Measurements from ENCODE around the gene PEAK1. TPM values are rescaled to one million over a fixed set of nuclear protein-coding genes. Genes with fewer than 3 reads are reported as not detected.
A peak's percentile ranks its signal among the peaks of the same experiment; 100 is the strongest.

Gene PEAK1
- total and polyA plus RNA-seq, 4 experiments from 2014 or later = 2.2 to 10.1 (median 7.8) TPM; not detected in 1

GRCh38 chr15:77327844-77328529 lies 91.9 kb downstream of the PEAK1 start:
- Histone ChIP-seq H3K27ac (ENCODE audit: low read depth, low read length) (no peak overlapping the region), H3K4me3 (ENCODE audit: low read length in 2 of 2) (no peak overlapping the region), H3K4me1 (ENCODE audit: insufficient read depth, low read length) (no peaks in the 10 kb centered on the region), H3K9me3 (ENCODE audit: control insufficient read depth in 1 of 2, low read length in 2 of 2) (no peaks in the 10 kb centered on the region), H3K27me3 (ENCODE audit: insufficient read depth, low read length) (no peaks in the 10 kb centered on the region), H3K36me3 (ENCODE audit: insufficient read depth, low read length) (no peaks in the 10 kb centered on the region)
- H3K36me3 Mint-ChIP-seq = no peaks in the 10 kb centered on the region
- DNase-seq = no peak
- CTCF ChIA-PET (ENCODE audit: partially characterized antibody) = interaction anchor here (1.2 kb wide), 1 partner anchor 209 kb away, joined by 3 read pairs; no protein-coding TSS in a partner anchor
- no peaks in the 10 kb centered on the region for H3K4me1 Mint-ChIP-seq
- H3K27me3 Mint-ChIP-seq = no peaks in the 10 kb centered on the region
- H3K4me3 Mint-ChIP-seq = no peak overlapping the region
- peaks cover 0 to 8% (median 0%) of the 10 kb centered on the region in 8 donors for H3K9me3 Mint-ChIP-seq
- POLR2A ChIA-PET (ENCODE audit: partially characterized antibody) = no interaction called here
- no peak overlapping the region for H3K27ac Mint-ChIP-seq
- intact Hi-C loops (cut with micrococcal nuclease) = no loop called here

- H3K4me3 ChIP-seq (ENCODE audit: low read length in 2 of 2) = no peak overlapping the region
- no peaks in the 10 kb centered on the region for H3K36me3 ChIP-seq (ENCODE audit: insufficient read depth, low read length)
- no peak for DNase-seq
- intact Hi-C loops (cut with micrococcal nuclease) = no loop called here
- POLR2A ChIA-PET (ENCODE audit: partially characterized antibody) = no interaction called here
- CTCF ChIA-PET (ENCODE audit: partially characterized antibody) = no interaction called here
- no peaks in the 10 kb centered on the region for H3K36me3 Mint-ChIP-seq
- no peaks in the 10 kb centered on the region for H3K9me3 ChIP-seq (ENCODE audit: control insufficient read depth in 1 of 2, low read length in 2 of 2)
- H3K27ac ChIP-seq (ENCODE audit: low read depth, low read length) = no peak overlapping the region
- H3K27ac Mint-ChIP-seq = no peak overlapping the region
- no peak overlapping the region for H3K4me3 Mint-ChIP-seq
- peaks cover 0 to 8% (median 0%) of the 10 kb centered on the region in 8 donors for H3K9me3 Mint-ChIP-seq
- H3K27me3 ChIP-seq (ENCODE audit: insufficient read depth, low read length) = no peaks in the 10 kb centered on the region
- H3K27me3 Mint-ChIP-seq = no peaks in the 10 kb centered on the region
- no peaks in the 10 kb centered on the region for H3K4me1 ChIP-seq (ENCODE audit: insufficient read depth, low read length)
- no peaks in the 10 kb centered on the region for H3K4me1 Mint-ChIP-seq
These were observed 92.7 kb downstream of the PEAK1 start for GRCh38 chr15:77327168-77327567.

DNA sequence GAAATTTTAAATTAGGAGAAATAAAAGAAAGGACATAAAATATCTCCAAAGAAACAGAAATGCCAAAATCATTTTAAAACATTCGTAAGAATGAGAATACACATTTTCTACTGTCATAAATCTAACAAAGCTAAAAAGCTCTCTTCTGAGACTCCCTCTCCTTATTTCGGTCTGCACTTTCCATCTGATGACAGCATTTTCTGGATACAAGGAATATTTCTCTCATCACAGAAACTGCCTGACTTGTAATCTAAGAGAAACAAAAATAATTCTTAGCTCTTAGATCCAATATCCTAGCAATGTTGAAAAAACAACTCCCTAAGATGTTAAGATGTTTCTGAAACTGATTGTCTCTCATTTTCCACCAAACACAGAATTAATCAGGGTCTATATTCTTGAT lies 93.5 kb downstream of the PEAK1 start:
- Histone ChIP-seq H3K4me3 (ENCODE audit: low read length in 2 of 2) (no peak overlapping the region), H3K27me3 (ENCODE audit: insufficient read depth, low read length) (no peaks in the 10 kb centered on the region), H3K4me1 (ENCODE audit: insufficient read depth, low read length) (no peaks in the 10 kb centered on the region), H3K27ac (ENCODE audit: low read depth, low read length) (no peak overlapping the region), H3K36me3 (ENCODE audit: insufficient read depth, low read length) (no peaks in the 10 kb centered on the region), H3K9me3 (ENCODE audit: control insufficient read depth in 1 of 2, low read length in 2 of 2) (no peaks in the 10 kb centered on the region)
- DNase-seq = no peak
- no peaks in the 10 kb centered on the region for H3K36me3 Mint-ChIP-seq
- H3K9me3 Mint-ChIP-seq = peaks cover 0 to 8% (median 0%) of the 10 kb centered on the region in 8 donors
- H3K4me1 Mint-ChIP-seq = no peaks in the 10 kb centered on the region
- ChIA-PET POLR2A (ENCODE audit: partially characterized antibody) (no interaction called here), CTCF (ENCODE audit: partially characterized antibody) (no interaction called here)
- intact Hi-C loops (cut with micrococcal nuclease) = no loop called here
- H3K4me3 Mint-ChIP-seq = no peak overlapping the region
- H3K27me3 Mint-ChIP-seq = no peaks in the 10 kb centered on the region
- no peak overlapping the region for H3K27ac Mint-ChIP-seq

DNA sequence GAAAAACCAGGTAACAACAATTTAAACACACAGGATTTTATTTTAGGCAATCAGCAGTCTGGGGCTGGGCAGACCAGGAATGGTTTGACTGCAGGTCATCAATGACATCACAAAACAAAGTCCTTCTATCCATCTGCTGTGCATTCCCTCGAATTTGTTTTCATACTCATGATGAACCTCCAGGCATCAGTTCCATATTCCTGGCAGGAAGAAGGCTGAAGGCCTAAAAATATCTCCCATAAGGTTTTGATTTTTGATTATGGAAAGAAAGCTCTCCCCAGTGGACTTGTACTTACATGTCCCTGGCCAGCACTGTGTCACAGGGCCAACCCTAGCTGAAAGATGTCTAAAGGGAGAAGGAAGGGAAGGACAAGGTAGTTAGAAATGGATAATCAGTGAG lies 107.4 kb downstream of the PEAK1 start:
- no peak for DNase-seq
- ChIA-PET CTCF (ENCODE audit: partially characterized antibody) (no interaction called here), POLR2A (ENCODE audit: partially characterized antibody) (no interaction called here)
- H3K36me3 Mint-ChIP-seq = peaks cover 0 to 4% of the 10 kb centered on the region in 2 donors
- H3K4me3 ChIP-seq (ENCODE audit: low read length in 2 of 2) = no peak overlapping the region
- no peaks in the 10 kb centered on the region for H3K36me3 ChIP-seq (ENCODE audit: insufficient read depth, low read length)
- H3K27me3 ChIP-seq (ENCODE audit: insufficient read depth, low read length) = no peaks in the 10 kb centered on the region
- H3K4me3 Mint-ChIP-seq = no peak overlapping the region
- H3K9me3 Mint-ChIP-seq = no peaks in the 10 kb centered on the region
- no peak overlapping the region for H3K27ac ChIP-seq (ENCODE audit: low read depth, low read length)
- no peaks in the 10 kb centered on the region for H3K4me1 Mint-ChIP-seq
- H3K27ac Mint-ChIP-seq = peak overlapping the region in 1 of 7 donors; percentile 11
- no peaks in the 10 kb centered on the region for H3K9me3 ChIP-seq (ENCODE audit: control insufficient read depth in 1 of 2, low read length in 2 of 2)
- no peaks in the 10 kb centered on the region for H3K4me1 ChIP-seq (ENCODE audit: insufficient read depth, low read length)
- intact Hi-C loops (cut with micrococcal nuclease) = no loop called here
- H3K27me3 Mint-ChIP-seq = no peaks in the 10 kb centered on the region

GRCh38 chr15:77311618-77312398 lies 108.1 kb downstream of the PEAK1 start:
- intact Hi-C loops (cut with micrococcal nuclease) = no loop called here
- Histone ChIP-seq H3K36me3 (ENCODE audit: insufficient read depth, low read length) (no peaks in the 10 kb centered on the region), H3K4me3 (ENCODE audit: low read length in 2 of 2) (no peak overlapping the region), H3K4me1 (ENCODE audit: insufficient read depth, low read length) (no peaks in the 10 kb centered on the region), H3K27me3 (ENCODE audit: insufficient read depth, low read length) (no peaks in the 10 kb centered on the region), H3K9me3 (ENCODE audit: control insufficient read depth in 1 of 2, low read length in 2 of 2) (no peaks in the 10 kb centered on the region), H3K27ac (ENCODE audit: low read depth, low read length) (no peak overlapping the region)
- no peaks in the 10 kb centered on the region for H3K4me1 Mint-ChIP-seq
- H3K4me3 Mint-ChIP-seq = no peak overlapping the region
- no peaks in the 10 kb centered on the region for H3K9me3 Mint-ChIP-seq
- ChIA-PET CTCF (ENCODE audit: partially characterized antibody) (no interaction called here), POLR2A (ENCODE audit: partially characterized antibody) (no interaction called here)
- H3K27ac Mint-ChIP-seq = no peak overlapping the region
- H3K36me3 Mint-ChIP-seq = peaks cover 0 to 4% of the 10 kb centered on the region in 2 donors
- DNase-seq = no peak
- no peaks in the 10 kb centered on the region for H3K27me3 Mint-ChIP-seq

DNA sequence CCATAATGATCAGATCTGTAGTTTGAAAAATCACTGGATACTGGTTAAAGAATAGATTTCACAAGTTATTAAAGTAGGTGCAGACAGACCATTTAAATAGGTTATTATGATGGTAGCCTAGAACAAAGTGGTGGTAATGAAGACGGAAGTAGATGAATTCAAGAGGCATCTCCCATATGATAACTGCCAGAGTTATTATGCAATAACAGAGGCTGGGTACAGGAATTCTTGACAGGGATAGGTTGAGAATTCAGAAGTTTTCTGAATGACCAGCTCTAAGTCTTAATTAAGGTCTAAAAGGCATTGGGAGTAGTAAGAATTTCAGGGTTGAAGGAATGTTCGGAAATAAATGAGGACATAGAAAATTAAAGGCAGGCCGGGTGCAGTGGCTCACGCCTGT lies 108.9 kb downstream of the PEAK1 start:
- no peaks in the 10 kb centered on the region for H3K9me3 Mint-ChIP-seq
- Histone ChIP-seq H3K4me1 (ENCODE audit: insufficient read depth, low read length) (no peaks in the 10 kb centered on the region), H3K27ac (ENCODE audit: low read depth, low read length) (no peak overlapping the region), H3K27me3 (ENCODE audit: insufficient read depth, low read length) (no peaks in the 10 kb centered on the region), H3K36me3 (ENCODE audit: insufficient read depth, low read length) (no peaks in the 10 kb centered on the region), H3K4me3 (ENCODE audit: low read length in 2 of 2) (no peak overlapping the region), H3K9me3 (ENCODE audit: control insufficient read depth in 1 of 2, low read length in 2 of 2) (no peaks in the 10 kb centered on the region)
- no peaks in the 10 kb centered on the region for H3K27me3 Mint-ChIP-seq
- no peak overlapping the region for H3K4me3 Mint-ChIP-seq
- ChIA-PET POLR2A (ENCODE audit: partially characterized antibody) (no interaction called here), CTCF (ENCODE audit: partially characterized antibody) (no interaction called here)
- no peak overlapping the region for H3K27ac Mint-ChIP-seq
- no peaks in the 10 kb centered on the region for H3K4me1 Mint-ChIP-seq
- intact Hi-C loops (cut with micrococcal nuclease) = no loop called here
- no peak for DNase-seq
- peaks cover 0 to 4% of the 10 kb centered on the region in 2 donors for H3K36me3 Mint-ChIP-seq

DNA sequence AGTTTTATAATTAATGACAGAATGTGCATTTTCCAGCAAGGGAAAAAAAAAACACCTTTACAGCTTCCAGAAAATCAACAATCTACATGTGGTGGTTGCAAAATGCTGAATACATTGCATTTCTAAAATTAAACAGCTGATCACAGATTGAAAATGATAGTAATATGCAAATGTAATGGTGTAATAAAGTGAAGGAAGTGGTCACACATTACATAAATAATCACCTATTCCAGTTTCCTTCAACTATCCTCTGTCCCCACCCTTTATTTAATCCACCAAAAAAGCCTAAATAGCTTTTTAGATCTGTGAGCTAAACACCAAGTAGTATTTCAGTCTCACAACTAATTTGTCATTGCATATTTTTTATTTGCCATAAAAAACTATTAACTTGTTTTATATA lies 110.5 kb downstream of the PEAK1 start:
- H3K9me3 ChIP-seq (ENCODE audit: control insufficient read depth in 1 of 2, low read length in 2 of 2) = no peaks in the 10 kb centered on the region
- Mint-ChIP-seq H3K27ac (no peak overlapping the region), H3K36me3 (peaks cover 0 to 4% of the 10 kb centered on the region in 2 donors), H3K4me1 (no peaks in the 10 kb centered on the region), H3K27me3 (no peaks in the 10 kb centered on the region), H3K4me3 (no peak overlapping the region), H3K9me3 (no peaks in the 10 kb centered on the region)
- no peaks in the 10 kb centered on the region for H3K36me3 ChIP-seq (ENCODE audit: insufficient read depth, low read length)
- H3K27me3 ChIP-seq (ENCODE audit: insufficient read depth, low read length) = no peaks in the 10 kb centered on the region
- ChIA-PET POLR2A (ENCODE audit: partially characterized antibody) (no interaction called here), CTCF (ENCODE audit: partially characterized antibody) (no interaction called here)
- H3K4me1 ChIP-seq (ENCODE audit: insufficient read depth, low read length) = no peaks in the 10 kb centered on the region
- H3K27ac ChIP-seq (ENCODE audit: low read depth, low read length) = no peak overlapping the region
- H3K4me3 ChIP-seq (ENCODE audit: low read length in 2 of 2) = no peak overlapping the region
- intact Hi-C loops (cut with micrococcal nuclease) = no loop called here
- no peak for DNase-seq

All from CD4-positive, alpha-beta memory T cell (primary cell).